ENCODE measurements around the gene NEDD9.

NEDD9 gene

GRCh38 chr6:11260249-11261038 lies 28.0 kb upstream of the NEDD9 start:
- no peak for DNase-seq

- DNase-seq: no peak
Observed at GRCh38 chr6:11258260-11259237, 26.1 kb upstream of the NEDD9 start.

- no peak for DNase-seq
Observed at GRCh38 chr6:11255610-11256009, 23.1 kb upstream of the NEDD9 start.

- DNase-seq: no peak
Observed at GRCh38 chr6:11253594-11253993, 21.1 kb upstream of the NEDD9 start.

GRCh38 chr6:11251553-11252360 lies 19.3 kb upstream of the NEDD9 start:
- peak; percentile 76 for DNase-seq

- no peak for DNase-seq
Observed at GRCh38 chr6:11250108-11250507, 17.6 kb upstream of the NEDD9 start.

- DNase-seq: no peak
Observed at GRCh38 chr6:11248974-11249761, 16.7 kb upstream of the NEDD9 start.

- no peak for DNase-seq
Observed at GRCh38 chr6:11246722-11247121, 14.3 kb upstream of the NEDD9 start.

- peak; percentile 59 for DNase-seq
Observed at GRCh38 chr6:11245381-11246256, 13.2 kb upstream of the NEDD9 start.

GRCh38 chr6:11244387-11245126 lies 12.1 kb upstream of the NEDD9 start:
- no peak for DNase-seq

GRCh38 chr6:11243861-11244260 lies 11.4 kb upstream of the NEDD9 start:
- no peak for DNase-seq

GRCh38 chr6:11242711-11243110 lies 10.2 kb upstream of the NEDD9 start:
- no peak for DNase-seq

- DNase-seq: peak; percentile 61
Observed at GRCh38 chr6:11241793-11242201, 9.3 kb upstream of the NEDD9 start.

- no peak for DNase-seq
Observed at GRCh38 chr6:11241154-11241792, 8.8 kb upstream of the NEDD9 start.

- no peak for DNase-seq
Observed at GRCh38 chr6:11237956-11238355, 5.5 kb upstream of the NEDD9 start.

GRCh38 chr6:11237428-11237827 lies 5.0 kb upstream of the NEDD9 start:
- no peak for DNase-seq

GRCh38 chr6:11236915-11237314 lies 4.4 kb upstream of the NEDD9 start:
- no peak for DNase-seq

- no peak for DNase-seq
Observed at GRCh38 chr6:11236076-11236750, 3.7 kb upstream of the NEDD9 start.

- DNase-seq: no peak
Observed at GRCh38 chr6:11235062-11235461, 2.6 kb upstream of the NEDD9 start.

All from eye (tissue), 1 donor.